Panc1 (cell line): ENCODE measurements around the gene LSM4.

ENCODE experiments used
- CTCF ChIP-seq: fragments of 450-650 bp; IDR thresholded peaks from 2 replicates; pipeline ENCODE4 v1.5.1; 2017; ENCODE audit warnings: mild to moderate bottlenecking
- SIN3A ChIP-seq: IDR thresholded peaks from 2 replicates; pipeline ENCODE4 v1.6.1; 2012; ENCODE audit warnings: low read depth, mild to moderate bottlenecking, low read length, moderate library complexity, borderline replicate concordance; ENCODE audit not compliant: insufficient read depth

GRCh38 chr19:18274219-18274780 lies 48.6 kb downstream of the LSM4 start, which contains the start of gene IQCN:
- no peak for TF ChIP-seq CTCF
- TF ChIP-seq SIN3A = no peak
